Kidney (tissue), 14 donors: ENCODE data around the gene ZNF462. TPM values are rescaled to one million over a fixed set of nuclear protein-coding genes. Genes with fewer than 3 reads are reported as not detected.

Source experiments
- DNase-seq, 5 donors: peaks; one replicate each; pipeline ENCODE4 v3.0.0-alpha.2; 2013 to 2020
- FAIRE-seq: peaks from 2 replicates; lab custom pipeline; 2012; peaks lifted over from hg19 to GRCh38; lab: Jason Lieb, UNC
- H3K27ac ChIP-seq, 2 donors: one replicate each; pipeline ENCODE4 v1.7.0; 2013; ENCODE audit warnings: low read depth in 2 of 2, low read length in 2 of 2, inconsistent platforms in 1 of 2
- H3K27me3 ChIP-seq: one replicate; pipeline ENCODE4 v1.7.1; 2013; ENCODE audit warnings: low read length, inconsistent platforms; ENCODE audit not compliant: control insufficient read depth, insufficient read depth
- H3K36me3 ChIP-seq, 3 donors: one replicate each; pipeline versions ENCODE4 v1.7.0 to v1.7.1; 2013; ENCODE audit warnings: low read length in 3 of 3, control low read depth in 1 of 3, inconsistent platforms in 1 of 3; ENCODE audit not compliant: insufficient read depth in 3 of 3, control insufficient read depth in 2 of 3
- H3K4me1 ChIP-seq, 3 donors: one replicate each; pipeline versions ENCODE4 v1.7.0 to v1.7.1; 2013; ENCODE audit warnings: low read length in 3 of 3, inconsistent platforms in 1 of 3, low read depth in 1 of 3; ENCODE audit not compliant: control insufficient read depth in 2 of 3, insufficient read depth in 2 of 3
- H3K4me3 ChIP-seq, 3 donors: one replicate each; pipeline versions ENCODE4 v1.7.0 to v1.8.1; 2013; ENCODE audit warnings: low read length in 3 of 3, control low read depth in 1 of 3, inconsistent platforms in 1 of 3
- H3K9ac ChIP-seq, 3 donors: one replicate each; pipeline versions ENCODE4 v1.7.0 to v1.7.1; 2013; ENCODE audit warnings: low read length in 3 of 3, control low read depth in 1 of 3, inconsistent platforms in 1 of 3
- H3K9me3 ChIP-seq, 3 donors: one replicate each; pipeline versions ENCODE4 v1.7.0 to v1.7.1; 2013; ENCODE audit warnings: low read length in 3 of 3, control low read depth in 1 of 3, inconsistent platforms in 1 of 3; ENCODE audit not compliant: control insufficient read depth in 2 of 3, insufficient read depth in 1 of 3
- intact Hi-C: fragments of 100-400 bp; cut with DNase I; formaldehyde crosslinking; loops from one replicate; pipeline ENCODE4 v1.11.1; 2022
- polyA plus RNA-seq: library from polyadenylated mRNA; stranded (reverse); fragments of 350-450 nt; fragmentation: Illumina TruSeq; extraction: RNeasy Lipid Tissue Mini Kit (QIAGEN cat#74804); gene quantifications from one replicate; pipeline ENCODE4 v1.2.3, GENCODE V29; 2014; ENCODE audit warnings: low read depth, low replicate concordance; ENCODE audit not compliant: insufficient read depth
- total RNA-seq: library from RNA; stranded (reverse); fragmentation: NEBNext Ultra II Directional; extraction: Animal tissue kit (Norgen Biotek cat#: 25700); gene quantifications from one replicate; pipeline ENCODE4 v1.2.1, GENCODE V29; 2021
- TF ChIP-seq, protein P1 (sequence below): IDR thresholded peaks from 3 replicates; pipeline ENCODE4 v1.5.1; 2012; ENCODE audit warnings: mild to moderate bottlenecking, moderate library complexity, borderline replicate concordance; ENCODE audit not compliant: insufficient read depth; ENCODE audit errors: extremely low read depth
- donor health status: control.
- donor health status: control.
- donor health status: control.
- donor health status: control.
- donor health status: control.
- donor health status: DM: yes; HTN: yes; CAD: no.
- donor health status: Normal renal cell carcinoma (clear cell type).

The ZNF462 gene
- total and polyA plus RNA-seq, 2 donors from 2014 or later = 1.8 to 47.0 TPM

DNA sequence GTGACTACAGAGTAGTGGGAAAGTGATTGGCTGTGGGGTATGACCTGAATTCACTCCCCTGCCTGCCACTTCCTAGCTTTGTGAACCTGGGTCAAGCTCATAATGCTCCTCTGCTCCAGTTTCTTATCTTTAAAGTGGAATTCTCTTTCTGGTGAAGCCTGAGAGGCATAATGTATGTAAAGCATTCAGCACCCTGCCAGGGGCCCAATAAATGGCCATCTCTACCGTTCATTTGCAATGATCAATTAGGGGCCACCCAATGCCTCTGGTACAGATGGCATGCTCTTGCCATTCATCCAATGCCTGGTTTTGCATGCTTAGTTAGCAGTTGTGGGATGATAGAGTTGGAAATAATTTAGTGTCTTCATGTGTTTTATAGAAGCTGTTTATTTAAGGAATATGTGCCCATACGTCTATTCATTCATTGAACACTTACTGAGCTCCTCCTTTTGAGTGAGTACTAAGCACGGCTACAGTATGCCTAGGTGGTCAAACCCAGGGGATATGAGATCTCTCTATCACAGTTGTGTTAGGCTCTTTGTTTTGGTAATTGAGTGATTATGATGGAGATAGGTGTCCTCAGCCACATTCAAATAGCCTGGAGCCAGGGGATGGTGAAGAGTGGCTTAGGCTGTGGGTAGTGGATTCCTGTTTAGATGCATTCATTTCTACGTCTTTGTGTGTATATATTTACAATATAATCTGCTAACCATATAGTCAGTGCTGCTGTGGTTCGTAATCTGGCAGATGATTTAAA lies 15.3 kb downstream of the ZNF462 start:
- Histone ChIP-seq H3K27ac (peak overlapping the region; percentile 65 to 71), H3K4me3 (no peak overlapping the region), H3K9ac (no peak overlapping the region), H3K4me1 (peaks cover 0 to 45% (median 17%) of the 10 kb centered on the region in 3 donors), H3K36me3 (no peaks in the 10 kb centered on the region), H3K9me3 (no peaks in the 10 kb centered on the region), H3K27me3 (no peaks in the 10 kb centered on the region)
- no peak for FAIRE-seq
- intact Hi-C loops = no loop called here
- TF ChIP-seq, protein P1, sequence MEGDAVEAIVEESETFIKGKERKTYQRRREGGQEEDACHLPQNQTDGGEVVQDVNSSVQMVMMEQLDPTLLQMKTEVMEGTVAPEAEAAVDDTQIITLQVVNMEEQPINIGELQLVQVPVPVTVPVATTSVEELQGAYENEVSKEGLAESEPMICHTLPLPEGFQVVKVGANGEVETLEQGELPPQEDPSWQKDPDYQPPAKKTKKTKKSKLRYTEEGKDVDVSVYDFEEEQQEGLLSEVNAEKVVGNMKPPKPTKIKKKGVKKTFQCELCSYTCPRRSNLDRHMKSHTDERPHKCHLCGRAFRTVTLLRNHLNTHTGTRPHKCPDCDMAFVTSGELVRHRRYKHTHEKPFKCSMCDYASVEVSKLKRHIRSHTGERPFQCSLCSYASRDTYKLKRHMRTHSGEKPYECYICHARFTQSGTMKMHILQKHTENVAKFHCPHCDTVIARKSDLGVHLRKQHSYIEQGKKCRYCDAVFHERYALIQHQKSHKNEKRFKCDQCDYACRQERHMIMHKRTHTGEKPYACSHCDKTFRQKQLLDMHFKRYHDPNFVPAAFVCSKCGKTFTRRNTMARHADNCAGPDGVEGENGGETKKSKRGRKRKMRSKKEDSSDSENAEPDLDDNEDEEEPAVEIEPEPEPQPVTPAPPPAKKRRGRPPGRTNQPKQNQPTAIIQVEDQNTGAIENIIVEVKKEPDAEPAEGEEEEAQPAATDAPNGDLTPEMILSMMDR = no peak
- DNase-seq = no peak

DNA sequence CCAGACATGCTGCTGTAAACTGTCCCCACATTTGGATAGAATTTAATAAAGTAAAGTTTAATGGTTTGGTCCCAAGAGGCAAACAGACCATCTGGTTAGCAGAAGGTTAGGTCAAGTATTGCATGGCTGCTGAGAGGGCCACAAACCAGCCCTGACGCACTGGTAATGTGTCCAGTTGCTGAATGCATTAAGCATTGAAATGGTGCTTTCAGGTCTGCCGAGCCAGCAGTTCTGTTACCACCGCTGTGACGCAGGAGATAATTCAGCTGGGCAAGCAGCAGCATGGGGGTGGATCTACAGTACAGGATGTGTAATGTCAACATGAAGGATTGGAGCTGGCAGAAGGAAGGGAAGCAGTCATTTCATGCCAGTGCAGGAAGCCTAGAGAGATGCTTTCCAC lies 16.0 kb downstream of the ZNF462 start:
- Histone ChIP-seq H3K36me3 (no peaks in the 10 kb centered on the region), H3K27ac (peak overlapping the region; percentile 65 to 71), H3K4me1 (peaks cover 0 to 52% (median 19%) of the 10 kb centered on the region in 3 donors), H3K9ac (no peak overlapping the region), H3K27me3 (no peaks in the 10 kb centered on the region), H3K4me3 (no peak overlapping the region), H3K9me3 (no peaks in the 10 kb centered on the region)
- DNase-seq (peak; percentile 72 to 91 (median 86)), FAIRE-seq (no peak)
- intact Hi-C loops = no loop called here
- TF ChIP-seq, protein P1 = no peak

DNA sequence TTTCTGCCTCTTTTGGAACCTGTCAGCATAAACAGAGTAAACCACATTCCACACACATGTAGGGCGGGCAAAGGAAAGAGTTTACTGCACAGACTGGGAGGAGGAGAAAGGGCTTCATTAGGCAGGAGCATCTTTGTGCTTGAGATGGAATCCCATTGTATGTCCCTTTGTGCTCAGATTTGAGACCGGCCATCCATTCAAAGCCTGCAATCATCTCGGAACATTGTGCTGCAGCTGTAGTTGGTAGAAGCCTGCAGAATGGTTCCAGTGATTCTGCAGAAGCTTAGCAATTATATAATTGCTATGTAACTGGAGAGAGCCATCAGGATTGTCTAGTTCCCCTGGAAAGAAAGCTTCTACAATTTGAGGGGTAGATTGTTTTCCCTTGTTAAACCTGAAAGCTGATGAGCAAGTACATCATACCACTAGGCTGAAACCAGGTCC lies 16.5 kb downstream of the ZNF462 start:
- intact Hi-C loops = no loop called here
- peaks cover 0 to 56% (median 19%) of the 10 kb centered on the region in 3 donors for H3K4me1 ChIP-seq
- no peak overlapping the region for H3K4me3 ChIP-seq
- no peak for FAIRE-seq
- no peak for DNase-seq
- no peaks in the 10 kb centered on the region for H3K36me3 ChIP-seq
- H3K9ac ChIP-seq = no peak overlapping the region
- H3K9me3 ChIP-seq = no peaks in the 10 kb centered on the region
- H3K27me3 ChIP-seq = no peaks in the 10 kb centered on the region
- TF ChIP-seq, protein P1 = no peak
- H3K27ac ChIP-seq = peak overlapping the region; percentile 1 to 44
